Loucy (cell line): ENCODE measurements around the gene LSM7.

Source experiments
- H2AFZ ChIP-seq: fragments of 200-600 bp; sonication (generic); 2 replicates; pipeline ENCODE4 v1.6.0; 2016; ENCODE audit warnings: antibody characterized with exemption, mild to moderate bottlenecking, low read length, moderate library complexity
- H3F3A ChIP-seq: fragments of 200-600 bp; 2 replicates; pipeline ENCODE4 v1.6.0; 2016; ENCODE audit warnings: antibody characterized with exemption, low read depth, mild to moderate bottlenecking
- H3K27me3 ChIP-seq: fragments of 200-600 bp; sonication (generic); 2 replicates; pipeline ENCODE4 v1.6.1; 2014; ENCODE audit warnings: low read length, mild to moderate bottlenecking; ENCODE audit not compliant: insufficient read depth, poor library complexity, severe bottlenecking
- H3K36me3 ChIP-seq: fragments of 200-600 bp; sonication (generic); 2 replicates; pipeline ENCODE4 v1.6.1; 2016; ENCODE audit warnings: low read length; ENCODE audit not compliant: insufficient read depth
- H3K4me1 ChIP-seq: fragments of 200-600 bp; sonication (generic); 2 replicates; pipeline ENCODE4 v1.5.1; 2014; ENCODE audit warnings: low read length, mild to moderate bottlenecking; ENCODE audit not compliant: insufficient read depth, poor library complexity, severe bottlenecking
- H3K4me2 ChIP-seq: fragments of 200-600 bp; sonication (generic); 2 replicates; pipeline ENCODE4 v1.6.0; 2014; ENCODE audit warnings: antibody characterized with exemption, low read length, low read depth, mild to moderate bottlenecking; ENCODE audit not compliant: poor library complexity, severe bottlenecking
- H3K4me3 ChIP-seq: fragments of 200-600 bp; sonication (generic); 2 replicates; pipeline ENCODE4 v1.5.1; 2014; ENCODE audit warnings: low read length, mild to moderate bottlenecking, mixed read lengths; ENCODE audit not compliant: poor library complexity, severe bottlenecking
- H3K79me2 ChIP-seq: fragments of 200-600 bp; sonication (generic); 2 replicates; pipeline ENCODE4 v1.6.1; 2014; ENCODE audit warnings: low read length; ENCODE audit not compliant: insufficient read depth
- H3K9ac ChIP-seq: fragments of 200-600 bp; sonication (generic); 2 replicates; pipeline ENCODE4 v1.6.0; 2014; ENCODE audit warnings: mild to moderate bottlenecking, low read depth, low read length, moderate library complexity; ENCODE audit not compliant: poor library complexity, severe bottlenecking
- H3K9me2 ChIP-seq: fragments of 200-600 bp; sonication (generic); replicated peaks from 2 replicates; pipeline ENCODE4 v1.6.1; 2016; ENCODE audit warnings: low read depth, low read length, mixed read lengths
- H3K9me3 ChIP-seq: fragments of 200-600 bp; sonication (generic); 2 replicates; pipeline ENCODE4 v1.6.1; 2014; ENCODE audit warnings: mild to moderate bottlenecking, antibody characterized with exemption, low read length, low read depth; ENCODE audit not compliant: insufficient read depth
- H4K20me1 ChIP-seq: fragments of 200-600 bp; sonication (generic); 2 replicates; pipeline ENCODE4 v1.6.0; 2014; ENCODE audit warnings: antibody characterized with exemption, low read length, mild to moderate bottlenecking; ENCODE audit not compliant: insufficient read depth, poor library complexity, severe bottlenecking
- CTCF ChIP-seq: fragments of 200-600 bp; sonication (generic); conservative IDR thresholded peaks from 2 replicates; pipeline ENCODE4 v1.5.1; 2014; ENCODE audit warnings: mild to moderate bottlenecking, antibody characterized with exemption, low read length
- EZH2phosphoT487 ChIP-seq: fragments of 200-600 bp; IDR thresholded peaks from 2 replicates; pipeline ENCODE4 v1.6.1; 2018; ENCODE audit warnings: antibody characterized with exemption, mild to moderate bottlenecking, moderate library complexity, borderline replicate concordance

LSM7 gene

GRCh38 chr19:2328401-2329148 lies at the start of gene LSM7, which contains the start of gene SPPL2B:
TSS of gene LSM7 (minus strand) at chr19:2328586. CDS start at chr19:2328566, 20 bp downstream.
TSS of gene SPPL2B (plus strand) at chr19:2328684. CDS start at chr19:2328710, 26 bp downstream.
- Histone ChIP-seq H3K4me1 (peaks cover 51% of the 10 kb centered on the region), H3K9me2 (no peaks in the 10 kb centered on the region), H3K9me3 (no peaks in the 10 kb centered on the region), H4K20me1 (peaks cover 31% of the 10 kb centered on the region), H3F3A (peaks cover 6% of the 10 kb centered on the region), H3K4me2 (peak within 1 kb of the TSS; percentile 98), H3K4me3 (peak within 1 kb of the TSS; percentile 98), H3K79me2 (peaks cover 87% of the 10 kb centered on the region), H3K27me3 (peaks cover 9% of the 10 kb centered on the region), H2AFZ (peak within 1 kb of the TSS; percentile 82), H3K36me3 (no peaks in the 10 kb centered on the region), H3K9ac (peak within 1 kb of the TSS; percentile 99)
- TF ChIP-seq CTCF (no peak), EZH2phosphoT487 (no peak)

DNA sequence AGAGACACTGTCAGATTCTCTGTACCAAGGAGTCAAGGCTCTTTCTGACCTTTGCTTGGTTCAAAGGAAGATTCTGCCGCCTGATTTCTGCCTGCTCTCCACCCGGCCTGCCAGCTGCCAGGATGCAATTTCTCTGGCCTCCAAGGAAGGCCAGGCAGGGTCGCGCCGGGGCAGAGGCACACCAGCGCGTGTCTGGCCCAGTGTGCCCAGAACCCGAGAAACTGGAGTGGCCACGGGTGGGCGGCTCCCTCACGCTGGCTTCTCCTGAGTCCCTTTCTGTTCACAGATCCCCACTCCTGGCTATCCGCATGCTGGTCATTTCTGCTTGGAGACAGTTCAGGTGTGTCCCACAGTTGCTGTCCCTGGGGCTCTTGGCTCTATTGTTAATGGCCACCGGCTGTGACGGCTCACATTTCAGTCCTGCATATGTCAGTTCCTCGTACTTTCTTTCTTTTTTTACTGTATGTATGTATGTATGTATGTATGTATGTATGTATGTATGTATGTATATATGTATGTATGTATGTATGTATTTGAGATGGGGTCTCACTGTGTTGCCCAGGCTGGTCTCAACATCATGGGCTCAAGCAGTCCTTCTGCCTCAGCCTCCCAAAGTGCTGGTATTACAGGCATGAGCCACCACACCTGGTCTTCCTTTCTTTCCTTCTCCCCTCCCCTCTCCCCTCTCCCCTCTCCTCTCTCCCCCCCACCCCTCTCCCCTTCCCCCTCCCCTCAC lies 48.6 kb upstream of the LSM7 start:
- Histone ChIP-seq H3K36me3 (no peaks in the 10 kb centered on the region), H3K4me3 (no peak overlapping the region), H4K20me1 (no peaks in the 10 kb centered on the region), H3K9ac (no peak overlapping the region), H2AFZ (no peak overlapping the region), H3K9me2 (no peaks in the 10 kb centered on the region), H3K27me3 (no peaks in the 10 kb centered on the region), H3K4me2 (no peak overlapping the region), H3F3A (no peaks in the 10 kb centered on the region), H3K9me3 (no peaks in the 10 kb centered on the region), H3K4me1 (no peaks in the 10 kb centered on the region), H3K79me2 (no peaks in the 10 kb centered on the region)
- TF ChIP-seq EZH2phosphoT487 (no peak), CTCF (no peak)

DNA sequence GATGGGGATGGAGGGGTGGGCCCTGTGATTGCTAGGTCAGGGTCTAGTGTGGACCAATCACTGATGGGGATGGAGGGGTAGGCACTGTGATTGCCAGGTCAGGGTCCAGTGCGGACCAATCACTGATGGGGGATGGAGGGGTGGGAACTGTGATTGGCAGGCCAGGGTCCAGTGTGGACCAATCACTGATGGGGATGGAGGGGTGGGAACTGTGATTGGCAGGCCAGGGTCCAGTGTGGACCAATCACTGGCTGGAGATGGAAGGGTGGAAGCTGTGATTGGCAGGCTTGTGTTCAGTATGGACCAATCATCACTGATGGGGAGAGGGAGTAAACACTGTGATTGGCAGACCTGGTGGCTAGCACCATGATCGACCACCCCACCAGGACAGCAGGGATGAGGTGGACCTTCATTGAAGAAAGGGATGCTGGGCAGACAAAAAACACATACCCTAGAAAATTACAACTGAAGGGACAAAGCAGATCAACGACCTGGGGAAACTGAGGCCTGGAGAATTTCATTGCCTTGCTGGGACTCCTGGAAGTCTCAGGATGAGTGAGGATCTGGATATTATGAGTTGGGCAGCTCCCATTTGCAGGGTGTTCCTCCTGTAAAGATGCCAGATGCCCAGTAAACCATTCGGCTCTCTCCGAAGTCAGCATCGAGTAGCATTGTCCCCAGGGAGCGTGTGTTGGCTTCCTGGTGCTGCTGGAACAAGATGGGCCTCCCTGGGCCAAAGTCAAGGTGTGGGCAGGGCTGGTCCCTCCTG lies 47.2 kb upstream of the LSM7 start:
- Histone ChIP-seq H4K20me1 (no peaks in the 10 kb centered on the region), H3K9ac (no peak overlapping the region), H3K9me2 (no peaks in the 10 kb centered on the region), H3K4me1 (no peaks in the 10 kb centered on the region), H3K79me2 (no peaks in the 10 kb centered on the region), H3K27me3 (no peaks in the 10 kb centered on the region), H3K4me2 (no peak overlapping the region), H2AFZ (no peak overlapping the region), H3K9me3 (no peaks in the 10 kb centered on the region), H3F3A (no peaks in the 10 kb centered on the region), H3K4me3 (no peak overlapping the region), H3K36me3 (no peaks in the 10 kb centered on the region)
- TF ChIP-seq EZH2phosphoT487 (no peak), CTCF (no peak)
